B cell (primary cell): ENCODE data around the gene SPATA20. TPM values are rescaled to one million over a fixed set of nuclear protein-coding genes. Genes with fewer than 3 reads are reported as not detected.

ENCODE experiments used
- ATAC-seq: fragments of 200-7000 bp; cut with Tn5 transposase; one replicate; pipeline ENCODE4 v1.10.0; 2021; ENCODE audit warnings: low read depth, mild to moderate bottlenecking, moderate number of reproducible peaks, moderate library complexity
- CTCF ChIA-PET: fragments of 350-600 bp; sonication (Branson Sonifier 250); formaldehyde crosslinking; loops from one replicate; lab custom pipeline; 2021; ENCODE audit warnings: antibody characterized with exemption, inconsistent platforms; lab: Charles Lee
- POLR2A ChIA-PET: fragments of 350-600 bp; sonication (Branson Sonifier 250); formaldehyde crosslinking; loops from one replicate; lab custom pipeline; 2021; ENCODE audit warnings: antibody characterized with exemption; lab: Charles Lee
- DNase-seq: peaks from one replicate; pipeline ENCODE4 v3.0.0; 2013
- H2AFZ ChIP-seq: 2 replicates; pipeline ENCODE4 v1.6.1; 2012; ENCODE audit warnings: mild to moderate bottlenecking, low read depth, low read length; ENCODE audit not compliant: insufficient read depth, poor library complexity, severe bottlenecking
- H3K27ac ChIP-seq, 2 donors: 1 replicate in 1 of 2; 2 replicates in 1 of 2; pipeline ENCODE4 v1.5.1; 2012 to 2013; ENCODE audit warnings: low read length in 2 of 2, mild to moderate bottlenecking in 2 of 2, moderate library complexity in 1 of 2
- H3K27me3 ChIP-seq, 4 experiments: fragments of 200-600 bp in 1 of 4; sonication (generic) in 1 of 4; replicated peaks in 1 of 4; 1 replicate in 2 of 4; 2 replicates in 2 of 4; pipeline versions ENCODE4 v1.6.1 to v1.7.0; 2013 to 2016; ENCODE audit warnings: low read length in 3 of 4, mild to moderate bottlenecking in 2 of 4, mixed read lengths in 1 of 4, moderate library complexity in 1 of 4; ENCODE audit not compliant: insufficient read depth in 4 of 4, control insufficient read depth in 3 of 4; ENCODE audit errors: control extremely low read depth in 1 of 4
- H3K36me3 ChIP-seq, 2 experiments: replicated peaks in 1 of 2; 1 replicate in 1 of 2; 2 replicates in 1 of 2; pipeline versions ENCODE4 v1.6.1 to v1.7.1; 2013; ENCODE audit warnings: low read length in 1 of 2; ENCODE audit not compliant: insufficient read depth in 2 of 2, control insufficient read depth in 1 of 2; ENCODE audit errors: control extremely low read depth in 1 of 2, extremely low read depth in 1 of 2
- H3K4me1 ChIP-seq, 2 donors: fragments of 200-600 bp in 1 of 2; sonication (generic) in 1 of 2; 1 replicate in 1 of 2; 2 replicates in 1 of 2; pipeline versions ENCODE4 v1.5.1 to v1.6.1; 2013 to 2017; ENCODE audit warnings: low read length in 2 of 2; ENCODE audit not compliant: control insufficient read depth in 2 of 2, insufficient read depth in 2 of 2
- H3K4me2 ChIP-seq: replicated peaks from 2 replicates; pipeline ENCODE3; 2012; ENCODE audit warnings: mild to moderate bottlenecking, low read depth, low read length; ENCODE audit not compliant: poor library complexity, severe bottlenecking
- H3K4me3 ChIP-seq, 5 experiments: fragments of 200-600 bp in 1 of 5; sonication (generic) in 1 of 5; 1 replicate in 3 of 5; 2 replicates in 2 of 5; pipeline versions ENCODE4 v1.5.1 to v1.7.0; 2011 to 2016; ENCODE audit warnings: low read length in 4 of 5, mild to moderate bottlenecking in 4 of 5, low read depth in 2 of 5, control low read depth in 1 of 5, moderate library complexity in 1 of 5; ENCODE audit not compliant: insufficient read depth in 1 of 5; ENCODE audit errors: control extremely low read depth in 1 of 5, extremely low read depth in 1 of 5
- H3K79me2 ChIP-seq: fragments of 200-600 bp; sonication (generic); one replicate; pipeline ENCODE4 v1.6.0; 2016; ENCODE audit warnings: low read length; ENCODE audit not compliant: control insufficient read depth, insufficient read depth
- H3K9ac ChIP-seq: fragments of 200-600 bp; sonication (generic); 2 replicates; pipeline ENCODE4 v1.6.1; 2017; ENCODE audit warnings: mild to moderate bottlenecking, low read length, moderate library complexity
- H3K9me3 ChIP-seq, 3 donors: one replicate each; pipeline versions ENCODE4 v1.6.1 to v1.7.1; 2013; ENCODE audit warnings: low read length in 2 of 3; ENCODE audit not compliant: control insufficient read depth in 2 of 3, insufficient read depth in 1 of 3; ENCODE audit errors: control extremely low read depth in 1 of 3
- H4K20me1 ChIP-seq: 2 replicates; pipeline ENCODE4 v1.6.0; 2012; ENCODE audit warnings: mild to moderate bottlenecking, low read length; ENCODE audit not compliant: insufficient read depth, control insufficient read depth, poor library complexity, severe bottlenecking
- H3K27ac Mint-ChIP-seq: one replicate; pipeline ENCODE4 v1.8.0; 2021; ENCODE audit warnings: mixed read lengths
- H3K27me3 Mint-ChIP-seq: one replicate; pipeline ENCODE4 v1.8.0; 2021; ENCODE audit warnings: mixed read lengths
- H3K4me1 Mint-ChIP-seq: one replicate; pipeline ENCODE4 v1.8.0; 2021; ENCODE audit warnings: mixed read lengths
- H3K4me3 Mint-ChIP-seq: one replicate; pipeline ENCODE4 v1.8.0; 2021; ENCODE audit warnings: mixed read lengths
- H3K9me3 Mint-ChIP-seq: one replicate; pipeline ENCODE4 v1.8.0; 2022; ENCODE audit warnings: mixed read lengths; ENCODE audit not compliant: insufficient read depth
- EZH2 ChIP-seq: IDR thresholded peaks from 2 replicates; pipeline ENCODE4 v1.6.1; 2012; ENCODE audit warnings: borderline replicate concordance, low read depth, mild to moderate bottlenecking, moderate library complexity, low read length; ENCODE audit not compliant: insufficient read depth, poor library complexity, severe bottlenecking
- WGBS: methylation state at CpG from one replicate; pipeline ENCODE4 v1.1.5; 2013; ENCODE audit warnings: missing lambda C conversion rate; ENCODE audit not compliant: insufficient coverage; 5-methylcytosine and 5-hydroxymethylcytosine counted together
- intact Hi-C: fragments of 100-400 bp; cut with micrococcal nuclease; formaldehyde crosslinking; loops from one replicate; pipeline ENCODE4 v1.10.0; 2022
- polyA plus RNA-seq: library from polyadenylated mRNA; depleted of rRNA; stranded (reverse); fragments of >200 nt; gene quantifications from 2 replicates; pipeline ENCODE4 v1.2.3, GENCODE V29; 2012
- total RNA-seq, 2 donors: library from RNA; stranded (reverse); fragments of 120-200 nt in 1 of 2; gene quantifications; 1 replicate in 1 of 2; 2 replicates in 1 of 2; pipeline versions ENCODE4 v1.2.3 to v1.2.4, GENCODE V29; 2013 to 2022
- TF ChIP-seq, protein P1 (sequence below): fragments of 200-600 bp; IDR thresholded peaks from one replicate; pipeline ENCODE4 v1.8.0; 2022; ENCODE audit warnings: antibody characterized with exemption, mild to moderate bottlenecking

SPATA20 gene
- total and polyA plus RNA-seq, 2 donors (not counting 1 experiment from before 2014, with no cell fraction given): 61.7 to 68.5 TPM

DNA sequence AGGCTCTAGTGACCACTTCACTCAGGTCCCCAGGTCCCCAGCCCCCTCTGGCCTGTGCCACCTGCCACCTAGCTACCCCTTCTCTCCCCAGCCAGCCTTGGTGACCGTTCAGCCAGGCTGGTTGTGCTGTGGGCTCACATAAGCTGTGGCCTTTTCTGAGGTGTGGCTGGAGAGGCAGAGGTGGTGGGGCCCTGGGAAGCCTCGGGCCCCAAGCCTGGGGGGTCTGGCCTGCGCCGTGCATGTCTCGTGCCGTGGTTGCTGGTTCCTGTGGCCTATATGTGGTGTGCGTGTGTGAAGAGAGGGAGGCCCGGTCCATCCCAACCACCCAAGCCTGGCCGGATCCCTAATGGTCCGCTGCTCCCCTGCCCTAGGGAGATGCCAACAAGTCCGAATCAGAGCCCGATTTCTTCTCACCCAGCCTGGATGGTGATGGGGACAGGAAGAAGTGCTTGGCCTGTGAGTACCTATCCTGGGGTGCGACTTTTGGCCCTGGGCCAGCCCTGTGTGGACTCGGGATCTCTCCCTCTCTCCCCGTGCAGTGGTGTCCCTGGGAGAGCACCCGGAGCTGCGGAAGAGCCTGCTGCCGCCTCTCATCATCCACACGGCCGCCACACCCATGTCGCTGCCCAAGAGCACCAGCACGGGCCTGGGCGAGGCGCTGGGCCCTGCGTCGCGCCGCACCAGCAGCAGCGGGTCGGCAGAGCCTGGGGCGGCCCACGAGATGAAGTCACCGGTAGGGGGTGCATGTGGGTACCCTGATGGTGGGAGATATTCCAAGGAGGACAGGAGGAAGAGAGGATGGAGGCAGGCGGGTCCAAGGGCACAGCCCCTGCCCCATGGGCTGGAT is 49.4 kb downstream of the SPATA20 start:
- WGBS: 90% methylated on average over 17 of the region's 34 CpGs
- DNase-seq: no peak

DNA sequence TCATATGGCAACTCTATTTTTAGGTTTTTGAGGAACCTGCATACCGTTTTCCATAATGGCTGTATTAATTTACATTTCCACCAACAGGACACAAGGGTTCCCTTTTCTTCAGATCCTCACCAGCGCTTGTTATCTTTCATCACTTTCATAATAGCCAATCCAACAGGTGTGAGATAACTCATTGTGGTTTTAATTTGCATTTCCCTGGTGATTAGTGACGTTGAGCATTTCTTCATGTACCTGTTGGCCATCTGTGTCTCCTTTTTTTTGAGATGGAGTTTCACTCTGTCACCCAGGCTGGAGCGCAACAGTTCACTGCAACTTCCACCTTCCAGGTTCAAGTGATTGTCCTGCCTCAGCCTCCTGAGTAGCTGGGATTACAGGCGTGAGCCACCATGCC is 51.5 kb downstream of the SPATA20 start:
- Mint-ChIP-seq H3K27me3 (peaks cover 25% of the 10 kb centered on the region), H3K9me3 (no peaks in the 10 kb centered on the region), H3K4me1 (no peaks in the 10 kb centered on the region), H3K4me3 (no peak overlapping the region), H3K27ac (no peak overlapping the region)
- H3K9ac ChIP-seq: no peak overlapping the region
- no peaks in the 10 kb centered on the region for H4K20me1 ChIP-seq
- peaks cover 0 to 13% (median 0%) of the 10 kb centered on the region in 4 experiments for H3K27me3 ChIP-seq
- no peak overlapping the region for H3K4me3 ChIP-seq
- no peak overlapping the region for H2AFZ ChIP-seq
- no peaks in the 10 kb centered on the region for H3K36me3 ChIP-seq
- TF ChIP-seq, protein P1, sequence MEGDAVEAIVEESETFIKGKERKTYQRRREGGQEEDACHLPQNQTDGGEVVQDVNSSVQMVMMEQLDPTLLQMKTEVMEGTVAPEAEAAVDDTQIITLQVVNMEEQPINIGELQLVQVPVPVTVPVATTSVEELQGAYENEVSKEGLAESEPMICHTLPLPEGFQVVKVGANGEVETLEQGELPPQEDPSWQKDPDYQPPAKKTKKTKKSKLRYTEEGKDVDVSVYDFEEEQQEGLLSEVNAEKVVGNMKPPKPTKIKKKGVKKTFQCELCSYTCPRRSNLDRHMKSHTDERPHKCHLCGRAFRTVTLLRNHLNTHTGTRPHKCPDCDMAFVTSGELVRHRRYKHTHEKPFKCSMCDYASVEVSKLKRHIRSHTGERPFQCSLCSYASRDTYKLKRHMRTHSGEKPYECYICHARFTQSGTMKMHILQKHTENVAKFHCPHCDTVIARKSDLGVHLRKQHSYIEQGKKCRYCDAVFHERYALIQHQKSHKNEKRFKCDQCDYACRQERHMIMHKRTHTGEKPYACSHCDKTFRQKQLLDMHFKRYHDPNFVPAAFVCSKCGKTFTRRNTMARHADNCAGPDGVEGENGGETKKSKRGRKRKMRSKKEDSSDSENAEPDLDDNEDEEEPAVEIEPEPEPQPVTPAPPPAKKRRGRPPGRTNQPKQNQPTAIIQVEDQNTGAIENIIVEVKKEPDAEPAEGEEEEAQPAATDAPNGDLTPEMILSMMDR: no peak
- no peak for TF ChIP-seq EZH2
- ATAC-seq (no peak), DNase-seq (peak; percentile 29)
- no peak overlapping the region for H3K4me2 ChIP-seq
- intact Hi-C loops: no loop called here
- no peaks in the 10 kb centered on the region for H3K4me1 ChIP-seq
- CTCF ChIA-PET: no interaction called here
- H3K79me2 ChIP-seq: no peaks in the 10 kb centered on the region
- no peak overlapping the region for H3K27ac ChIP-seq
- H3K9me3 ChIP-seq: no peaks in the 10 kb centered on the region
- 75% methylated on average over 2 of the region's 5 CpGs for WGBS
- POLR2A ChIA-PET: no interaction called here

More for the DNA sequence above, 49.4 kb downstream of the SPATA20 start:
- no peak overlapping the region for H3K4me3 Mint-ChIP-seq
- Histone ChIP-seq H3K4me1 (no peaks in the 10 kb centered on the region), H2AFZ (no peak overlapping the region), H3K9ac (no peak overlapping the region), H3K36me3 (no peaks in the 10 kb centered on the region), H3K27me3 (peaks cover 0 to 4% (median 0%) of the 10 kb centered on the region in 4 experiments), H4K20me1 (no peaks in the 10 kb centered on the region), H3K4me2 (no peak overlapping the region), H3K4me3 (no peak overlapping the region), H3K27ac (no peak overlapping the region), H3K79me2 (no peaks in the 10 kb centered on the region), H3K9me3 (no peaks in the 10 kb centered on the region)
- TF ChIP-seq EZH2: no peak
- TF ChIP-seq, protein P1: no peak
- no peak for ATAC-seq
- H3K4me1 Mint-ChIP-seq: no peaks in the 10 kb centered on the region
- POLR2A ChIA-PET: no interaction called here
- intact Hi-C loops: no loop called here
- peaks cover 14% of the 10 kb centered on the region for H3K27me3 Mint-ChIP-seq
- no peak overlapping the region for H3K27ac Mint-ChIP-seq
- no peaks in the 10 kb centered on the region for H3K9me3 Mint-ChIP-seq
- CTCF ChIA-PET: no interaction called here
